GM23338 (cell line): ENCODE results near the gene QDPR. TPM values are rescaled to one million over a fixed set of nuclear protein-coding genes. Genes with fewer than 3 reads are reported as not detected.

Experiments
- ATAC-seq: fragments of 200-7000 bp; cut with Tn5 transposase; 3 replicates; pipeline ENCODE4 v1.9.1; 2020
- DNase-seq: peaks from one replicate; pipeline ENCODE4 v3.0.0-alpha.2; 2015; ENCODE audit warnings: low spot score
- H2AFZ ChIP-seq: fragments of 200-600 bp; sonication (generic); 2 replicates; pipeline ENCODE4 v1.8.0; 2016; ENCODE audit warnings: antibody characterized with exemption, mild to moderate bottlenecking, moderate library complexity
- H3F3A ChIP-seq: fragments of 200-600 bp; sonication (generic); replicated peaks from 2 replicates; pipeline ENCODE4 v1.8.0; 2017; ENCODE audit warnings: antibody characterized with exemption, mixed run types, low read depth
- H3K27ac ChIP-seq: fragments of 200-600 bp; sonication (generic); 2 replicates; pipeline ENCODE4 v1.6.1; 2016; ENCODE audit warnings: low read depth
- H3K27me3 ChIP-seq: fragments of 200-600 bp; sonication (generic); 2 replicates; pipeline ENCODE4 v1.8.0; 2016; ENCODE audit warnings: mild to moderate bottlenecking, mixed run types, moderate library complexity; ENCODE audit not compliant: insufficient read depth
- H3K36me3 ChIP-seq: fragments of 200-600 bp; sonication (generic); 2 replicates; pipeline ENCODE4 v1.8.0; 2016; ENCODE audit warnings: mild to moderate bottlenecking; ENCODE audit not compliant: insufficient read depth
- H3K4me1 ChIP-seq: fragments of 200-600 bp; sonication (generic); 2 replicates; pipeline ENCODE4 v1.8.0; 2016; ENCODE audit warnings: mild to moderate bottlenecking, moderate library complexity; ENCODE audit not compliant: insufficient read depth
- H3K4me2 ChIP-seq: fragments of 200-600 bp; sonication (generic); 2 replicates; pipeline ENCODE4 v1.7.1; 2017; ENCODE audit warnings: mixed run types
- H3K4me3 ChIP-seq: fragments of 200-600 bp; sonication (generic); 2 replicates; pipeline ENCODE4 v1.6.1; 2016; ENCODE audit warnings: mixed run types
- H3K79me2 ChIP-seq: fragments of 200-600 bp; sonication (generic); replicated peaks from 2 replicates; pipeline ENCODE4 v1.8.0; 2017; ENCODE audit warnings: mild to moderate bottlenecking; ENCODE audit not compliant: insufficient read depth
- H3K9me2 ChIP-seq: fragments of 200-600 bp; sonication (generic); 2 replicates; pipeline ENCODE4 v1.8.0; 2017; ENCODE audit not compliant: insufficient read depth
- H4K20me1 ChIP-seq: fragments of 200-600 bp; sonication (generic); replicated peaks from 2 replicates; pipeline ENCODE4 v1.8.0; 2017; ENCODE audit warnings: mild to moderate bottlenecking; ENCODE audit not compliant: insufficient read depth
- H3K27ac Mint-ChIP-seq: 2 replicates; pipeline ENCODE4 v1.8.0; 2020; ENCODE audit warnings: inconsistent platforms, mild to moderate bottlenecking, moderate library complexity, mixed read lengths
- H3K27me3 Mint-ChIP-seq: 3 replicates; pipeline ENCODE4 v1.8.0; 2022; ENCODE audit warnings: low read depth, mild to moderate bottlenecking, moderate library complexity, mixed read lengths, inconsistent platforms; ENCODE audit not compliant: insufficient read depth, poor library complexity
- H3K36me3 Mint-ChIP-seq: 3 replicates; pipeline ENCODE4 v1.8.0; 2021; ENCODE audit warnings: low read depth, mild to moderate bottlenecking, inconsistent platforms, moderate library complexity, mixed read lengths
- H3K4me1 Mint-ChIP-seq: 3 replicates; pipeline ENCODE4 v1.8.0; 2020; ENCODE audit warnings: mild to moderate bottlenecking, inconsistent platforms, mixed read lengths
- H3K4me3 Mint-ChIP-seq: 3 replicates; pipeline ENCODE4 v1.8.0; 2021; ENCODE audit warnings: moderate library complexity, mild to moderate bottlenecking, inconsistent platforms, mixed read lengths
- H3K9me3 Mint-ChIP-seq: 3 replicates; pipeline ENCODE4 v1.8.0; 2020; ENCODE audit warnings: moderate library complexity, mild to moderate bottlenecking, inconsistent platforms, mixed read lengths
- CREB1 ChIP-seq: fragments of 250-450 bp; sonication (Bioruptor Pico); IDR thresholded peaks from 2 replicates; pipeline ENCODE4 v1.5.0; 2020; ENCODE audit warnings: low read depth, mild to moderate bottlenecking, moderate library complexity
- CTCF ChIP-seq, 2 experiments: fragments of 200-600 bp in 1 of 2; sonication (generic) in 1 of 2; conservative IDR thresholded peaks; 2 replicates each; pipeline versions ENCODE4 v1.5.1 to v1.6.1; 2016 to 2017; ENCODE audit warnings: antibody characterized with exemption in 2 of 2, low read depth in 2 of 2, mild to moderate bottlenecking in 2 of 2, moderate library complexity in 1 of 2
- ETS1 ChIP-seq: IDR thresholded peaks from 2 replicates; pipeline ENCODE4 v1.6.1; 2016; ENCODE audit warnings: antibody characterized with exemption
- EZH2 ChIP-seq: fragments of 200-600 bp; sonication (generic); IDR thresholded peaks from one replicate; pipeline ENCODE4 v1.8.0; 2017; ENCODE audit warnings: antibody characterized with exemption, mild to moderate bottlenecking, low read depth; ENCODE audit not compliant: unreplicated experiment
- EZH2phosphoT487 ChIP-seq: fragments of 200-600 bp; sonication (generic); IDR thresholded peaks from one replicate; pipeline ENCODE4 v1.8.1; 2018; ENCODE audit warnings: antibody characterized with exemption; ENCODE audit not compliant: unreplicated experiment
- JUNB ChIP-seq: IDR thresholded peaks from one replicate; pipeline ENCODE4 v1.6.1; 2016; ENCODE audit warnings: antibody characterized with exemption; ENCODE audit not compliant: unreplicated experiment
- NANOG ChIP-seq: IDR thresholded peaks from 2 replicates; pipeline ENCODE4 v1.6.1; 2016; ENCODE audit warnings: antibody characterized with exemption, borderline replicate concordance
- POLR2AphosphoS5 ChIP-seq: IDR thresholded peaks from 2 replicates; pipeline ENCODE4 v1.6.1; 2016; ENCODE audit warnings: antibody characterized with exemption, low read depth
- REST ChIP-seq: IDR thresholded peaks from one replicate; pipeline ENCODE4 v1.6.1; 2018; ENCODE audit warnings: antibody characterized with exemption; ENCODE audit not compliant: unreplicated experiment
- STAT1 ChIP-seq: IDR thresholded peaks from one replicate; pipeline ENCODE4 v1.6.1; 2016; ENCODE audit warnings: antibody characterized with exemption; ENCODE audit not compliant: unreplicated experiment
- ZNF114 ChIP-seq: fragments of 250-450 bp; sonication (Bioruptor Pico); IDR thresholded peaks from 2 replicates; pipeline ENCODE4 v1.5.0; 2020; ENCODE audit warnings: mild to moderate bottlenecking, moderate library complexity
- ZNF331 ChIP-seq: fragments of 250-450 bp; sonication (Bioruptor Pico); IDR thresholded peaks from 2 replicates; pipeline ENCODE4 v1.5.0; 2020; ENCODE audit warnings: low read depth, mild to moderate bottlenecking, moderate library complexity
- ZNF462 ChIP-seq: fragments of 250-450 bp; sonication (Bioruptor Pico); IDR thresholded peaks from 2 replicates; pipeline ENCODE4 v1.5.0; 2020; ENCODE audit warnings: mild to moderate bottlenecking, moderate library complexity
- polyA plus RNA-seq: library from polyadenylated mRNA; unstranded; fragments of >200 nt; fragmentation: Nextera tagmentation; extraction: Ambion mirVana; gene quantifications from 2 replicates; pipeline ENCODE4 v1.2.1, GENCODE V29; 2016
- total RNA-seq: library from RNA; depleted of rRNA; stranded (reverse); fragments of >200 nt; shearing (Covaris generic); gene quantifications from 2 replicates; pipeline ENCODE4 v1.2.3, GENCODE V29; 2014

The QDPR gene
- total and polyA plus RNA-seq, 2 experiments from 2014 or later = 31.5 to 42.7 TPM

DNA sequence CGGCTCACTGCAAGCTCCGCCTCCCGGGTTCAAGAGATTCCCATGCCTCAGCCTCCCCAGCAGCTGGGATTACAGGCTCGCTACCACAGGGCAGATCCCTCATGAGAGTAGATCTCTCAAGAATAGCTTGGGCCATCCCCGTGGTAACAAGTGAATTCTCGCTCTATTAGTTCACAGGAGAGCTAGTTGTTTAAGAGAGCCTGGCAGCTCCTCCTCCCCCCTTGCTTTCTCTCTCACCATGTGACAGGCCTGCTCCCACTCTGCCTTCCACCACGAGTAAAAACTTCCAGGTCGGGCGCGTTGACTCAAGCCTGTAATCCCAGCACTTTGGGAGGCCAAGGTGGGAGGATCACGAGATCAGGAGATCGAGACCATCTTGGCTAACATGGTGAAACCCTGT, 34.8 kb upstream of the QDPR start:
- no peaks in the 10 kb centered on the region for H4K20me1 ChIP-seq
- DNase-seq = no peak
- H3K27me3 ChIP-seq = no peaks in the 10 kb centered on the region
- no peak overlapping the region for H3K4me2 ChIP-seq
- H3K27me3 Mint-ChIP-seq = peaks cover 14% of the 10 kb centered on the region
- TF ChIP-seq EZH2phosphoT487 = no peak
- no peak for TF ChIP-seq EZH2
- TF ChIP-seq ETS1 = no peak
- no peak for TF ChIP-seq REST
- TF ChIP-seq NANOG = no peak
- TF ChIP-seq ZNF331 (CRISPR knock-in tag) = no peak
- TF ChIP-seq CTCF (conservative IDR thresholded peaks at IDR 0.05; ENCODE audit: low read depth in 2 of 2) = no peak
- no peak for TF ChIP-seq ZNF114 (CRISPR knock-in tag)
- no peak for TF ChIP-seq CREB1 (CRISPR knock-in tag)
- no peak for TF ChIP-seq POLR2AphosphoS5
- no peak for TF ChIP-seq JUNB
- no peak for TF ChIP-seq ZNF462
- TF ChIP-seq STAT1 = no peak
- H3K4me1 Mint-ChIP-seq = peaks cover 8% of the 10 kb centered on the region
- H3K4me1 ChIP-seq = no peaks in the 10 kb centered on the region
- H3K9me3 Mint-ChIP-seq = no peaks in the 10 kb centered on the region
- no peak overlapping the region for H3K27ac Mint-ChIP-seq
- H3K27ac ChIP-seq = no peak overlapping the region
- H2AFZ ChIP-seq = no peak overlapping the region
- H3K4me3 Mint-ChIP-seq = no peak overlapping the region
- no peaks in the 10 kb centered on the region for H3K9me2 ChIP-seq
- no peaks in the 10 kb centered on the region for H3K36me3 ChIP-seq
- no peaks in the 10 kb centered on the region for H3K36me3 Mint-ChIP-seq
- H3F3A ChIP-seq = no peaks in the 10 kb centered on the region
- no peak for ATAC-seq
- H3K4me3 ChIP-seq = no peak overlapping the region
- no peaks in the 10 kb centered on the region for H3K79me2 ChIP-seq
